GM12878 (cell line): ENCODE results near the gene BFSP1. TPM values are rescaled to one million over a fixed set of nuclear protein-coding genes. Genes with fewer than 3 reads are reported as not detected.
A peak's percentile ranks its signal among the peaks of the same experiment; 100 is the strongest.

Experiments used
- CREB1 ChIP-seq: IDR thresholded peaks from 2 replicates; pipeline ENCODE4 v1.6.1; 2012; ENCODE audit warnings: low read depth, mild to moderate bottlenecking, inconsistent platforms
- E2F4 ChIP-seq: IDR thresholded peaks from 2 replicates; pipeline ENCODE4 v1.6.1; 2012; ENCODE audit warnings: low read depth, low read length, improper control_type of control experiment
- ETV6 ChIP-seq, 2 experiments: fragments of 450-650 bp in 1 of 2; IDR thresholded peaks in 1 of 2; conservative IDR thresholded peaks in 1 of 2; 2 replicates each; pipeline ENCODE4 v1.6.1; 2014; ENCODE audit warnings: antibody characterized with exemption in 1 of 2, borderline replicate concordance in 1 of 2, low read depth in 1 of 2, mild to moderate bottlenecking in 1 of 2, moderate library complexity in 1 of 2
- GABPA ChIP-seq: IDR thresholded peaks from 2 replicates; pipeline ENCODE4 v1.6.1; 2014; ENCODE audit warnings: antibody characterized with exemption, low read depth, mild to moderate bottlenecking, inconsistent platforms
- HDGF ChIP-seq: fragments of 450-650 bp; IDR thresholded peaks from 2 replicates; pipeline ENCODE4 v1.6.1; 2016; ENCODE audit warnings: antibody characterized with exemption
- IKZF1 ChIP-seq: fragments of 450-650 bp; conservative IDR thresholded peaks from 2 replicates; pipeline ENCODE4 v1.6.1; 2017; ENCODE audit warnings: antibody characterized with exemption, mild to moderate bottlenecking
- KDM1A ChIP-seq: fragments of 200-600 bp; sonication (generic); IDR thresholded peaks from 2 replicates; pipeline ENCODE4 v1.6.1; 2016; ENCODE audit warnings: borderline replicate concordance
- MEF2B ChIP-seq: fragments of 450-650 bp; IDR thresholded peaks from 2 replicates; pipeline ENCODE4 v1.6.1; 2018; ENCODE audit warnings: mild to moderate bottlenecking, moderate library complexity; ENCODE audit not compliant: partially characterized antibody, poor library complexity, severe bottlenecking
- MTA2 ChIP-seq: fragments of 450-650 bp; IDR thresholded peaks from 2 replicates; pipeline ENCODE4 v1.6.1; 2016; ENCODE audit warnings: low read depth, mild to moderate bottlenecking, moderate library complexity
- NBN ChIP-seq: fragments of 450-650 bp; IDR thresholded peaks from 2 replicates; pipeline ENCODE4 v1.6.1; 2016
- NFXL1 ChIP-seq: fragments of 450-650 bp; IDR thresholded peaks from 2 replicates; pipeline ENCODE4 v1.6.1; 2017; ENCODE audit warnings: antibody characterized with exemption, mild to moderate bottlenecking, borderline replicate concordance
- PKNOX1 ChIP-seq: fragments of 450-650 bp; IDR thresholded peaks from 2 replicates; pipeline ENCODE4 v1.6.1; 2016; ENCODE audit warnings: mild to moderate bottlenecking
- PRDM15 ChIP-seq: fragments of 450-650 bp; formaldehyde crosslinking; IDR thresholded peaks from 2 replicates; pipeline ENCODE4 v1.4.0; 2020; ENCODE audit warnings: mild to moderate bottlenecking, moderate library complexity
- RB1 ChIP-seq: fragments of 450-650 bp; formaldehyde crosslinking; IDR thresholded peaks from 2 replicates; pipeline ENCODE4 v1.6.1; 2017; ENCODE audit warnings: mild to moderate bottlenecking, borderline replicate concordance
- RUNX3 ChIP-seq: IDR thresholded peaks from 2 replicates; pipeline ENCODE4 v1.6.1; 2012; ENCODE audit warnings: low read length, inconsistent platforms
- SKIL ChIP-seq: fragments of 450-650 bp; IDR thresholded peaks from 2 replicates; pipeline ENCODE4 v1.6.1; 2017; ENCODE audit warnings: mild to moderate bottlenecking, low read depth, inconsistent platforms; ENCODE audit not compliant: poor library complexity, severe bottlenecking
- SP1 ChIP-seq: IDR thresholded peaks from one replicate; pipeline ENCODE4 v1.6.1; 2011; ENCODE audit warnings: low read depth, low read length
- SPI1 ChIP-seq: IDR thresholded peaks from 2 replicates; pipeline ENCODE4 v1.6.1; 2011; ENCODE audit warnings: low read depth, mild to moderate bottlenecking, low read length, moderate library complexity, borderline replicate concordance; ENCODE audit not compliant: insufficient read depth
- SRF ChIP-seq, 2 experiments: IDR thresholded peaks; 2 replicates each; pipeline ENCODE4 v1.6.1; 2011; ENCODE audit warnings: low read depth in 2 of 2, low read length in 2 of 2, mild to moderate bottlenecking in 1 of 2, moderate library complexity in 1 of 2
- YY1 ChIP-seq: IDR thresholded peaks from 2 replicates; pipeline ENCODE4 v1.6.1; 2011; ENCODE audit warnings: low read depth, mild to moderate bottlenecking, low read length
- ZNF207 ChIP-seq: fragments of 450-650 bp; IDR thresholded peaks from 2 replicates; pipeline ENCODE4 v1.6.1; 2014; ENCODE audit warnings: antibody characterized with exemption, mild to moderate bottlenecking, borderline replicate concordance
- ZNF24 ChIP-seq: fragments of 450-650 bp; IDR thresholded peaks from 2 replicates; pipeline ENCODE4 v1.6.1; 2017; ENCODE audit warnings: antibody characterized with exemption, mild to moderate bottlenecking
- polyA plus RNA-seq, 11 experiments: library from polyadenylated mRNA; depleted of rRNA in 4 of 11; unstranded in 6 of 11; stranded (reverse) in 5 of 11; fragments of >200 nt; fragmentation: Nextera tagmentation in 4 of 11; fragmentation: Illumina TruSeq in 1 of 11; extraction: Ambion mirVana in 4 of 11; extraction: Trizol in 1 of 11; gene quantifications; 1 replicate in 1 of 11; 2 replicates in 10 of 11; pipeline versions ENCODE4 v1.2.1 to v1.2.3, GENCODE V29; 2011 to 2016; ENCODE audit warnings: inconsistent platforms in 2 of 11, missing spikeins in 2 of 11, low read depth in 1 of 11
- total RNA-seq, 4 experiments: library from RNA; depleted of rRNA in 3 of 4; stranded (reverse); fragments of >200 nt in 3 of 4; fragmentation: Illumina TruSeq in 1 of 4; extraction: Trizol in 1 of 4; gene quantifications; 2 replicates each; pipeline versions ENCODE4 v1.2.1 to v1.2.3, GENCODE V29; 2013 to 2021

The BFSP1 gene
- total and polyA plus RNA-seq, 10 of the 15 experiments (the other 5 are each of a cell fraction or from before 2014, with no cell fraction given) = 0.06 to 0.22 (median 0.11) TPM; not detected in 3

GRCh38 chr20:17538517-17539170 lies 7.5 kb upstream of the BFSP1 start (continued):
- TF ChIP-seq PRDM15 (CRISPR knock-in tag) (no peak), IKZF1 (peak; percentile 21; the same call in 1 of the 2 replicates), YY1 (no peak), PKNOX1 (no peak), ZNF207 (no peak), SPI1 (peak; percentile 28; the same call in 1 of the 2 replicates), E2F4 (no peak), NFXL1 (no peak), MTA2 (no peak), ZNF24 (no peak), SRF (IDR thresholded peaks at IDR 0.05; ENCODE audit: low read depth in 2 of 2, low read length in 2 of 2) (0 out of 4 replicates have a peak, but pooled peaks of 1 of the 2 experiments have one; percentile 39), GABPA (no peak), RB1 (no peak), CREB1 (peak; percentile 64; the same call in 1 of the 2 replicates), HDGF (no peak), ETV6 (conservative IDR thresholded peaks at IDR 0.05 in 1 of 2, IDR thresholded peaks at IDR 0.05 in 1 of 2; ENCODE audit: borderline replicate concordance in 1 of 2, low read depth in 1 of 2) (no peak), SP1 (no peak), RUNX3 (peak; percentile 85), MEF2B (no peak), NBN (no peak), KDM1A (no peak), SKIL (no peak)
